ENCODE results near the gene PCIF1. TPM values are rescaled to one million over a fixed set of nuclear protein-coding genes. Genes with fewer than 3 reads are reported as not detected.
A peak's percentile ranks its signal among the peaks of the same experiment; 100 is the strongest.

Gene PCIF1
- 10 to 100 TPM; 14.8 to 23.1 (median 19.5) TPM for total RNA-seq (2021; fragmentation: NEBNext Ultra II Directional; extraction: Animal tissue kit (Norgen Biotek cat#: 25700))
- long read RNA-seq, transcript PCIF1-201 (17 exons, 2,747 nt) = major isoform, 12 of 21 reads
- long read RNA-seq, partial matches to known transcripts = 5 of 21 reads
- long read RNA-seq, other reads (novel, unspliced or antisense) = 2 of 21 reads

- TF ChIP-seq CTCF (IDR thresholded peaks at IDR 0.05) = peak; percentile 16; the same call in 1 of the 2 replicates
- Mint-ChIP-seq H3K9me3 (no peaks in the 10 kb centered on the region), H3K27me3 (ENCODE audit: insufficient read depth) (peaks cover 3% of the 10 kb centered on the region; the same call in 1 of the 2 replicates), H3K4me3 (peak within 1 kb of the TSS; percentile 99), H3K36me3 (ENCODE audit: low read depth) (peaks cover 21% of the 10 kb centered on the region), H3K27ac (peak within 1 kb of the TSS; percentile 99), H3K4me1 (ENCODE audit: low read depth) (peaks cover 32% of the 10 kb centered on the region)
- DNase-seq = peak; percentile 96
Observed at GRCh38 chr20:45934586-45935415, at the start of gene PCIF1. PCIF1 (plus strand) TSS chr20:45934683; CDS start chr20:45939000, 4,317 bp downstream.

- Mint-ChIP-seq H3K36me3 (ENCODE audit: low read depth) (peaks cover 19% of the 10 kb centered on the region), H3K27me3 (ENCODE audit: insufficient read depth) (peaks cover 3% of the 10 kb centered on the region), H3K4me3 (no peak overlapping the region), H3K27ac (no peak overlapping the region), H3K9me3 (no peaks in the 10 kb centered on the region), H3K4me1 (ENCODE audit: low read depth) (peaks cover 37% of the 10 kb centered on the region)
- no peak for TF ChIP-seq CTCF (IDR thresholded peaks at IDR 0.05)
- no peak for DNase-seq
Observed at GRCh38 chr20:45886590-45887345, 47.7 kb upstream of the PCIF1 start.

- TF ChIP-seq CTCF (IDR thresholded peaks at IDR 0.05) = no peak
- DNase-seq = no peak
Observed at GRCh38 chr20:45887346-45887715, 47.2 kb upstream of the PCIF1 start, which contains the start of gene SPATA25. SPATA25 (minus strand) TSS chr20:45887622; CDS start chr20:45887590, 32 bp downstream.

GRCh38 chr20:45888681-45889080 lies 45.8 kb upstream of the PCIF1 start:
- Mint-ChIP-seq H3K27me3 (ENCODE audit: insufficient read depth) (peaks cover 5% of the 10 kb centered on the region), H3K4me3 (no peak overlapping the region), H3K36me3 (ENCODE audit: low read depth) (peaks cover 5% of the 10 kb centered on the region), H3K9me3 (no peaks in the 10 kb centered on the region), H3K4me1 (ENCODE audit: low read depth) (peaks cover 39% of the 10 kb centered on the region), H3K27ac (no peak overlapping the region)
- no peak for DNase-seq
- no peak for TF ChIP-seq CTCF (IDR thresholded peaks at IDR 0.05)

More at GRCh38 chr20:45887346-45887715, 47.2 kb upstream of the PCIF1 start, which contains the start of gene SPATA25:
- Mint-ChIP-seq H3K4me3 (no peak within 1 kb of the TSS), H3K4me1 (ENCODE audit: low read depth) (peaks cover 37% of the 10 kb centered on the region), H3K36me3 (ENCODE audit: low read depth) (peaks cover 17% of the 10 kb centered on the region), H3K27ac (no peak within 1 kb of the TSS), H3K27me3 (ENCODE audit: insufficient read depth) (peaks cover 5% of the 10 kb centered on the region), H3K9me3 (no peaks in the 10 kb centered on the region)

All from HFFc6 (cell line).